WI38 (cell line): ENCODE data around the gene CNKSR3.

Source experiments
- H3K4me3 ChIP-seq: 2 replicates; pipeline ENCODE4 v1.5.1; 2011; ENCODE audit warnings: low read depth, mild to moderate bottlenecking, control low read depth, low read length
- TF ChIP-seq, protein P1 (sequence below): IDR thresholded peaks from 2 replicates; pipeline ENCODE4 v1.5.1; 2012; ENCODE audit warnings: low read depth, mild to moderate bottlenecking, control low read depth, low read length

The CNKSR3 gene

DNA sequence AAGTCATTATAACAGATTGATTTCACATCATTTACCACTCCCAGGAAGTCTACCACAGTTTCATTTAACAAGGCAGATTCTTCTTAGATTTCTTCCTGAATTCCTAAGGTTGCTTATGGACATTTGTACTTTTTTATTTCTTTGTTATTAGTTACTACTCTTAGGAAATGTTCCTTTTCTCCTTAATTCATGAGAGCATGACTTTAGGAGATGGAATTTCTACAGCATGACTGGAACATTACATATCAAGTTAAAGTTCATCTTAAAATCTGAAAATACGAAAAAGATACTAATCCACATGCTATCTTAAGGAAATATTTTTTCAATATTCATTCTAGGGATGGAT lies 22.3 kb downstream of the CNKSR3 start:
- TF ChIP-seq, protein P1, sequence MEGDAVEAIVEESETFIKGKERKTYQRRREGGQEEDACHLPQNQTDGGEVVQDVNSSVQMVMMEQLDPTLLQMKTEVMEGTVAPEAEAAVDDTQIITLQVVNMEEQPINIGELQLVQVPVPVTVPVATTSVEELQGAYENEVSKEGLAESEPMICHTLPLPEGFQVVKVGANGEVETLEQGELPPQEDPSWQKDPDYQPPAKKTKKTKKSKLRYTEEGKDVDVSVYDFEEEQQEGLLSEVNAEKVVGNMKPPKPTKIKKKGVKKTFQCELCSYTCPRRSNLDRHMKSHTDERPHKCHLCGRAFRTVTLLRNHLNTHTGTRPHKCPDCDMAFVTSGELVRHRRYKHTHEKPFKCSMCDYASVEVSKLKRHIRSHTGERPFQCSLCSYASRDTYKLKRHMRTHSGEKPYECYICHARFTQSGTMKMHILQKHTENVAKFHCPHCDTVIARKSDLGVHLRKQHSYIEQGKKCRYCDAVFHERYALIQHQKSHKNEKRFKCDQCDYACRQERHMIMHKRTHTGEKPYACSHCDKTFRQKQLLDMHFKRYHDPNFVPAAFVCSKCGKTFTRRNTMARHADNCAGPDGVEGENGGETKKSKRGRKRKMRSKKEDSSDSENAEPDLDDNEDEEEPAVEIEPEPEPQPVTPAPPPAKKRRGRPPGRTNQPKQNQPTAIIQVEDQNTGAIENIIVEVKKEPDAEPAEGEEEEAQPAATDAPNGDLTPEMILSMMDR = no peak
- no peak overlapping the region for H3K4me3 ChIP-seq

DNA sequence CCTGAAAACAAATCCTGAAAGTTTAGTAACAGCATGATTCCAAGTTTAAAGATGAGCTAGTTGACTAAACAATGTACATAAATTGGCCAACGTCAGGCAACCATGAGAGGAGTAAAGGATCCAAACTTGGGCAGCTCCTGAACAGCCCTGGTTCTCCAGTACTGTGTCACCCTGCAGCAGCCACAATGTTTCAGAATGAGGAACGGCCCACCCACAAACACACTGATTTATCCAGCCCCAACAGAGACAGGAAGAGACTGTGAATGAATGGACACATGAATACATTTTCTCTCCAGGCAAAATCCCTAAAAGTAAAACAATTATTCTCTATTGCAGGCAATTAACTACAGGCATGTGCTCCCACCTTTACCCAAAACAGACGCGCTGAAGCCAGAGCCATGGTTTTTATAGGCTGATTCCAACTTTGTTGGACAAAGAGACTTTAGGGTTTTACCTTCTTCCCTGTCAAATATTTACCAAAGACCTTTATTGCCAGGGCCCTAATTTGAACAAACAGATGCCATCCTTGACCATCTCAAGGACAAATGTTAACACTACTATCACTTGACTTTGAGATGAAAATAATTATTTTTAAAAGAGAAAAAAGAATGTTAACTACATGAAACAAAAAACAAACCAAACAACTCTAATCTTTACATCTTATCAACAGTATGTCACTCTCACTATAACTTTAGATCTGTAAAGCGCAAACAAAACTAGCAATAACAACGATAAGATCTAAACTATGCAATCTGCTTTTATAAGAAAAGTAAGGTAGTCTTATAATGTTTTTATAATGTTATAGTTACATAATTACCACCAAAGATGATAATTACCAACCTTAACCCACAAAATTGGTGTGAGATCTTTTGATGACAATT lies 22.9 kb downstream of the CNKSR3 start:
- TF ChIP-seq, protein P1 = no peak
- H3K4me3 ChIP-seq = no peak overlapping the region

DNA sequence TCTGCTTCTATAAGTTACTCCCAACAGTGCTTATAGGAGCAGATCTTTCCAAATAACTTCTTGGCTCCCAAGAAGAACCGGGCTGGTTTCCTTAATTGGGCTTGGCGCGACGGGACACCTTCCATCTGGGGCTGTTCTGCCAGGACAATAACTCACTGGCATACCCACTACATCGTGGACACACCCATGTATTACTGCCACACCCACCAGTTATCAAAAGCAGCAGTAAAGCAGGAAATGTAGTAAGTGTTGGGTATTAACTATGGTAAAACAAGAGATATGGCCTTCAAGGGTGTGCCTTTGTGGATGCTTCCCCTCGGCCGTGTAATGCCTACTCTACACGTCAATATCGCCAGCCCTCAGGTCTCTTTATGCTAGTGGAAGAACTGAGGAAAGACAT lies 24.7 kb downstream of the CNKSR3 start:
- TF ChIP-seq, protein P1 = no peak
- H3K4me3 ChIP-seq = no peak overlapping the region

DNA sequence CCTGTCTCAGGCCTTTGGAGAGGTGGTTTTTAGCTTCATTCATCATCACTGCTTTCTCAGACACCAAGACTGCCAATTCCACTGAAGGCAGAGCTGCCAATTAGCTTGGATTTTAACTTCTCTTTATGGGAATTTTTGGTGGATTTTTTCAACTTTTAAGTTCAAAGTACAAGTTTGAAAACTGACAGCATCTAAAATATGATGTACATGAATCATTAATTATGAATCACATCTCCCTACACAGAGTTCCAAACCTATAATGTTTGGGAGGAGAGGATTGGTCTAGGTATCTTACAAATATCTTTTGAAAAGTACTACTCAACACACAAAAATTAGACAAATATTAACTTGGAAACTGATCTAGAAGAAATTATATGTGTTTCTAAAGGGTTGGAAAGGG lies 25.5 kb downstream of the CNKSR3 start:
- TF ChIP-seq, protein P1 = no peak
- no peak overlapping the region for H3K4me3 ChIP-seq

DNA sequence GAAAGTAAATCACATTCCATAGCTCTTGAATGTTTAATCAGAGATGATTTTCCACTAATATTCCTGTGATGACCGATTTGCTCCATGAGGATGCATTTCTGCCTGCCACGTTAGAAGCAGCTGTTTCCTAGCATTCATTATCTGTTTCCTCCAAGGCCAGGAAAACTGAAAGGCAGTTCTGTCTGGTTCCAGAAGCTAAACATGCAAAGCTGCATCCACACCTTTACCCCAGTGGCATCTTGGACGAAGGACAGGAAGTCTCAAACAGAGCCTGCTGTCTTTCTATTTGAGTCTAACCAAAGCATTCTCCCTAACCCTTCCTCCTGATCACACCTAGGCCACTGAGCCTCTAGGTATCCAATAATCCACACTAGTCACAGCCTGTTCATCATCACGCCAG lies 27.6 kb downstream of the CNKSR3 start:
- TF ChIP-seq, protein P1 = no peak

DNA sequence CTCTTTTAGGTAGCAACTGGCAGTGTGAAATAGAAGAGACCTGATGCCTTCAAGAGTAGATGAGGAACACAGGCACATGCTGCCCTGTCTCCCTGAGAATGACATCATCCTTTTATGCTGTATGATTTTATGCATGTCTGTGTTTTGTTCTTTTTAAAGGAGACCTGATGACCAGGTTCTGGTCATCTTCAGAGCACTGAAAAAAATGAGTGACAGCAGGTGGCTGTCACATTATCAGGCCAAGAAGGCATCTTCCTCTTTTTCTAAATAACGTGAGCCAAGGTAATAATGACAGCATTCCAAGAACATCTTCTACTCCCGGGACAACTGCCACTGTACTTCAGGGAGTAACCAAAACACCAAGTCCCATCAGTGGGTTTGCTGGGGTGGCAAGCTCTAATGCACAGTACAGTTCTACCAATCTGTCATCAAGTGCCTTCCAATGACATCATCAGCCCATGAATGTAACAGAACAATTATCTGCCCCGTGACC lies 28.9 kb downstream of the CNKSR3 start:
- TF ChIP-seq, protein P1 = no peak

More for the DNA sequence above, 27.6 kb downstream of the CNKSR3 start:
- no peak overlapping the region for H3K4me3 ChIP-seq

More for the DNA sequence above, 28.9 kb downstream of the CNKSR3 start:
- no peak overlapping the region for H3K4me3 ChIP-seq
